HepG2 (cell line): ENCODE data around the gene HJURP. TPM values are rescaled to one million over a fixed set of nuclear protein-coding genes. Genes with fewer than 3 reads are reported as not detected.
A peak's percentile ranks its signal among the peaks of the same experiment; 100 is the strongest.

Experiments used
- CSRNP1 ChIP-seq: sonication (generic); formaldehyde crosslinking; IDR thresholded peaks from 2 replicates; pipeline ENCODE4 v1.8.1; 2023; ENCODE audit warnings: mild to moderate bottlenecking, missing genetic modification reagents
- FOSL2 ChIP-seq: sonication (generic); formaldehyde crosslinking; IDR thresholded peaks from 2 replicates; pipeline ENCODE4 v1.4.0; 2020; ENCODE audit warnings: missing genetic modification reagents
- MYNN ChIP-seq: sonication (generic); formaldehyde crosslinking; IDR thresholded peaks from 2 replicates; pipeline ENCODE4 v1.4.0; 2020; ENCODE audit warnings: mild to moderate bottlenecking, low read depth, missing genetic modification reagents
- RBFOX2 ChIP-seq: fragments of 200-400 bp; formaldehyde crosslinking; IDR thresholded peaks from 2 replicates; pipeline ENCODE4 v1.6.1; 2017; ENCODE audit warnings: low read depth, mild to moderate bottlenecking, low read length
- SALL1 ChIP-seq: sonication (generic); formaldehyde crosslinking; IDR thresholded peaks from 2 replicates; pipeline ENCODE4 v1.8.0; 2022; ENCODE audit warnings: mild to moderate bottlenecking, missing genetic modification reagents
- SMARCC2 ChIP-seq: fragments of 450-650 bp; IDR thresholded peaks from 2 replicates; pipeline ENCODE4 v1.6.1; 2017; ENCODE audit warnings: antibody characterized with exemption, mild to moderate bottlenecking
- ZBTB40 ChIP-seq, 2 experiments: fragments of 450-650 bp in 1 of 2; sonication (generic) in 1 of 2; formaldehyde crosslinking in 1 of 2; IDR thresholded peaks; 2 replicates each; pipeline versions ENCODE4 v1.6.1 to v1.8.0; 2016 to 2022; ENCODE audit warnings: antibody characterized with exemption in 1 of 2, mild to moderate bottlenecking in 1 of 2, missing genetic modification reagents in 1 of 2
- ZC3H13 ChIP-seq: sonication (generic); formaldehyde crosslinking; IDR thresholded peaks from 2 replicates; pipeline ENCODE4 v1.8.1; 2023; ENCODE audit warnings: mild to moderate bottlenecking, missing genetic modification reagents, moderate library complexity
- ZMYM4 ChIP-seq: sonication (generic); formaldehyde crosslinking; IDR thresholded peaks from 2 replicates; pipeline ENCODE4 v1.8.1; 2023; ENCODE audit warnings: mild to moderate bottlenecking, missing genetic modification reagents
- ZNF280D ChIP-seq: sonication (generic); formaldehyde crosslinking; IDR thresholded peaks from 2 replicates; pipeline ENCODE4 v1.5.1; 2020; ENCODE audit warnings: mild to moderate bottlenecking, missing genetic modification reagents
- ZNF678 ChIP-seq: sonication (generic); formaldehyde crosslinking; IDR thresholded peaks from 2 replicates; pipeline ENCODE4 v1.4.0; 2020; ENCODE audit warnings: mild to moderate bottlenecking, missing genetic modification reagents
- ZSCAN5A ChIP-seq: sonication (generic); formaldehyde crosslinking; IDR thresholded peaks from 2 replicates; pipeline ENCODE4 v1.8.0; 2022; ENCODE audit warnings: mild to moderate bottlenecking, missing genetic modification reagents, borderline replicate concordance
- polyA plus RNA-seq, 8 experiments: library from polyadenylated mRNA; depleted of rRNA in 3 of 8; stranded (reverse) in 7 of 8; unstranded in 1 of 8; fragments of >200 nt; fragmentation: Illumina TruSeq in 4 of 8; extraction: Trizol in 4 of 8; gene quantifications; 2 replicates each; pipeline versions ENCODE4 v1.2.1 to v1.2.3, GENCODE V29; 2011 to 2016; ENCODE audit warnings: low read depth in 4 of 8, missing spikeins in 1 of 8, mixed read lengths in 1 of 8; ENCODE audit not compliant: insufficient read depth in 1 of 8
- total RNA-seq, 5 experiments: library from RNA; depleted of rRNA; stranded (reverse); fragments of >200 nt; fragmentation: Illumina TruSeq; extraction: Trizol; gene quantifications; 2 replicates each; pipeline ENCODE4 v1.2.3, GENCODE V29; 2016; ENCODE audit warnings: low read depth in 1 of 5

Gene HJURP
- total and polyA plus RNA-seq, 2 of the 13 experiments (the other 11 are each of a cell fraction or from before 2014, with no cell fraction given): 36.3 to 43.9 TPM

- no peak for TF ChIP-seq ZBTB40 (IDR thresholded peaks at IDR 0.05)
- TF ChIP-seq ZBTB40 (CRISPR knock-in tag; IDR thresholded peaks at IDR 0.05): peak; percentile 52; the same call in 1 of the 2 replicates
- peak; percentile 92 for TF ChIP-seq SALL1 (CRISPR knock-in tag)
- TF ChIP-seq RBFOX2: peak; percentile 90
- TF ChIP-seq MYNN (CRISPR knock-in tag): peak; percentile 35; the same call in 1 of the 2 replicates
- peak; percentile 79 for TF ChIP-seq FOSL2 (CRISPR knock-in tag)
- no peak for TF ChIP-seq SMARCC2
- peak; percentile 74; the same call in 1 of the 2 replicates for TF ChIP-seq ZNF280D (CRISPR knock-in tag)
- TF ChIP-seq CSRNP1 (CRISPR knock-in tag): peak; percentile 100
- peak; percentile 95 for TF ChIP-seq ZC3H13
- TF ChIP-seq ZSCAN5A: peak; percentile 98; the same call in 1 of the 2 replicates
- peak; percentile 96 for TF ChIP-seq ZMYM4
- TF ChIP-seq ZNF678 (CRISPR knock-in tag): no peak
Measured at GRCh38 chr2:233854241-233854981, at the start of gene HJURP (continued).
